DOHH2 (cell line): Measurements from ENCODE around the gene PDE2A.

Source experiments
- H3F3A ChIP-seq: fragments of 200-600 bp; sonication (generic), shearing (Covaris generic); 2 replicates; pipeline ENCODE4 v1.6.0; 2016; ENCODE audit warnings: antibody characterized with exemption, mild to moderate bottlenecking; ENCODE audit not compliant: control insufficient read depth, insufficient read depth
- H3K27ac ChIP-seq: fragments of 200-600 bp; sonication (generic); 2 replicates; pipeline ENCODE4 v1.5.1; 2014; ENCODE audit warnings: low read depth, mild to moderate bottlenecking, low read length, moderate library complexity
- H3K27me3 ChIP-seq: fragments of 200-600 bp; sonication (generic); 2 replicates; pipeline ENCODE4 v1.6.1; 2014; ENCODE audit warnings: mild to moderate bottlenecking, low read length, mixed read lengths; ENCODE audit not compliant: control insufficient read depth
- H3K36me3 ChIP-seq: fragments of 200-600 bp; sonication (generic); 2 replicates; pipeline ENCODE4 v1.6.1; 2014; ENCODE audit warnings: mild to moderate bottlenecking, low read length, moderate library complexity, mixed read lengths; ENCODE audit not compliant: control insufficient read depth
- H3K4me1 ChIP-seq: fragments of 200-600 bp; sonication (generic); 2 replicates; pipeline ENCODE4 v1.6.1; 2014; ENCODE audit warnings: mild to moderate bottlenecking, low read length, mixed read lengths; ENCODE audit not compliant: control insufficient read depth
- H3K4me2 ChIP-seq: fragments of 200-600 bp; sonication (generic); 2 replicates; pipeline ENCODE4 v1.6.0; 2014; ENCODE audit warnings: mild to moderate bottlenecking, low read length, moderate library complexity
- H3K4me3 ChIP-seq: fragments of 200-600 bp; sonication (generic); 2 replicates; pipeline ENCODE4 v1.5.1; 2014; ENCODE audit warnings: mild to moderate bottlenecking, low read length, mixed read lengths
- H3K79me2 ChIP-seq: fragments of 200-600 bp; sonication (generic); 2 replicates; pipeline ENCODE4 v1.6.1; 2014; ENCODE audit warnings: mild to moderate bottlenecking, low read length, mixed read lengths; ENCODE audit not compliant: control insufficient read depth
- H3K9me2 ChIP-seq: fragments of 200-600 bp; sonication (generic); replicated peaks from 2 replicates; pipeline ENCODE4 v1.6.1; 2014; ENCODE audit warnings: mild to moderate bottlenecking, low read length, mixed read lengths; ENCODE audit not compliant: control insufficient read depth
- H3K9me3 ChIP-seq: fragments of 200-600 bp; sonication (generic); 2 replicates; pipeline ENCODE4 v1.6.1; 2014; ENCODE audit warnings: antibody characterized with exemption, low read length, mixed read lengths; ENCODE audit not compliant: control insufficient read depth, insufficient read depth
- H4K20me1 ChIP-seq: fragments of 200-600 bp; sonication (generic); 2 replicates; pipeline ENCODE4 v1.6.0; 2014; ENCODE audit warnings: low read depth, mild to moderate bottlenecking, antibody characterized with exemption, low read length, moderate library complexity; ENCODE audit not compliant: control insufficient read depth, insufficient read depth
- CTCF ChIP-seq: fragments of 200-600 bp; sonication (generic); IDR thresholded peaks from one replicate; pipeline ENCODE4 v1.5.1; 2014; ENCODE audit warnings: antibody characterized with exemption, mild to moderate bottlenecking, low read depth, low read length; ENCODE audit not compliant: poor library complexity, severe bottlenecking
- EZH2phosphoT487 ChIP-seq: fragments of 200-600 bp; sonication (generic); IDR thresholded peaks from 2 replicates; pipeline ENCODE4 v1.6.1; 2017; ENCODE audit warnings: borderline replicate concordance, mild to moderate bottlenecking, antibody characterized with exemption, low read length, moderate library complexity, mixed read lengths

PDE2A gene

GRCh38 chr11:72682858-72683243, 8.6 kb upstream of the PDE2A start:
- no peak overlapping the region for H3K4me2 ChIP-seq
- H3K9me2 ChIP-seq: no peaks in the 10 kb centered on the region
- no peaks in the 10 kb centered on the region for H3K79me2 ChIP-seq
- peaks cover 6% of the 10 kb centered on the region; the same call in 1 of the 2 replicates for H4K20me1 ChIP-seq
- no peak for TF ChIP-seq EZH2phosphoT487
- TF ChIP-seq CTCF: no peak
- H3K27me3 ChIP-seq: peaks cover 25% of the 10 kb centered on the region
- no peaks in the 10 kb centered on the region for H3K4me1 ChIP-seq
- H3K4me3 ChIP-seq: no peak overlapping the region
- no peaks in the 10 kb centered on the region for H3K9me3 ChIP-seq
- peaks cover 11% of the 10 kb centered on the region for H3K36me3 ChIP-seq
- H3F3A ChIP-seq: no peaks in the 10 kb centered on the region
- no peak overlapping the region for H3K27ac ChIP-seq

GRCh38 chr11:72682238-72682857, 8.1 kb upstream of the PDE2A start:
- peaks cover 6% of the 10 kb centered on the region; the same call in 1 of the 2 replicates for H4K20me1 ChIP-seq

GRCh38 chr11:72681226-72682153, 7.3 kb upstream of the PDE2A start:
- H3K36me3 ChIP-seq: peaks cover 11% of the 10 kb centered on the region
- H3K27ac ChIP-seq: no peak overlapping the region
- H3K9me3 ChIP-seq: no peaks in the 10 kb centered on the region
- TF ChIP-seq CTCF (no peak), EZH2phosphoT487 (no peak)
- no peak overlapping the region for H3K4me2 ChIP-seq
- H3F3A ChIP-seq: no peaks in the 10 kb centered on the region
- H4K20me1 ChIP-seq: peaks cover 6% of the 10 kb centered on the region; the same call in 1 of the 2 replicates
- peaks cover 37% of the 10 kb centered on the region for H3K27me3 ChIP-seq
- H3K9me2 ChIP-seq: no peaks in the 10 kb centered on the region
- no peaks in the 10 kb centered on the region for H3K4me1 ChIP-seq
- no peaks in the 10 kb centered on the region for H3K79me2 ChIP-seq
- H3K4me3 ChIP-seq: no peak overlapping the region

More at GRCh38 chr11:72682238-72682857, 8.1 kb upstream of the PDE2A start:
- Histone ChIP-seq H3K4me1 (no peaks in the 10 kb centered on the region), H3K36me3 (peaks cover 11% of the 10 kb centered on the region), H3K27me3 (peaks cover 29% of the 10 kb centered on the region), H3K27ac (no peak overlapping the region), H3K9me3 (no peaks in the 10 kb centered on the region), H3K9me2 (no peaks in the 10 kb centered on the region), H3K79me2 (no peaks in the 10 kb centered on the region), H3K4me2 (no peak overlapping the region), H3F3A (no peaks in the 10 kb centered on the region), H3K4me3 (no peak overlapping the region)
- TF ChIP-seq CTCF: no peak
- TF ChIP-seq EZH2phosphoT487: no peak
